ENCODE results near the gene TMEM63B. TPM values are rescaled to one million over a fixed set of nuclear protein-coding genes. Genes with fewer than 3 reads are reported as not detected.

TMEM63B gene
- total and polyA plus RNA-seq, 2 of the 8 experiments (the other 6 are each of a cell fraction or from before 2014, with no cell fraction given), result 61.1 to 96.8 TPM

DNA sequence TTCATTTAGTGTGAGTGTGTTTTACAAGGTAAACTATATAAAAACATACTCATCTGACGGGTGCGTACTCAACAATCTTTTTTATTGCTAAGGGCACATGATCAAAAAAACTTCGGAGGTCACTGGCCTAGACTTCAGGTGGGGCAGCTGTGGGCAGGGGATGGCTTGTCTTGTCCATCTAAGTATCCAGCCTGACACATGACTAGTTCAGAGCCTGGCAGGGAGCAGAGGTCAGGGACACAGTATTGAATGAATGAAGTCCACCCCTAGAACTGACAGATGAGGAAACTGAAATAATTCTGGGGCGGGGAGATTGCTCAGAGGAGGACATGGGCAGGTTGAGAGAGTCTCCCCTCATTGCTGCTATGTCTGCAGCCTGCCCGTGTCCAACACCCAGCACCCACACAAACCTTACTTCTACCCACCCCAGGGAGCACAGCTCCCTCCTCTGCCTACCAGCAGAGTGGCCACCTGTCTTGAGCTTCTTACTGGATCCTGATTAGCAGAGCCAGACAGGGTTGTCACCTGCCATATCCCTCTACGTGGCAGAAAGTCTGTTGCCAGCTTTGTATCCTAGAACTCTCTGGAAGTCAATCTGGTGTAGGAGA, 49.0 kb upstream of the TMEM63B start:
- Histone ChIP-seq H4K20me1 (replicated peaks in 1 of 2; ENCODE audit: control insufficient read depth in 1 of 2, insufficient read depth in 2 of 2, low read length in 2 of 2) (no peaks in the 10 kb centered on the region), H2BK12ac (ENCODE audit: low read depth, low read length) (no peak overlapping the region), H3K4me3 (ENCODE audit: extremely low read depth in 1 of 4, insufficient read depth in 2 of 4, low read depth in 3 of 4, low read length in 4 of 4) (no peak overlapping the region), H3K4me1 (replicated peaks in 1 of 4; ENCODE audit: control insufficient read depth in 3 of 4, insufficient read depth in 4 of 4, low read length in 3 of 4) (peaks cover 3 to 23% (median 22%) of the 10 kb centered on the region in 4 experiments), H3K56ac (replicated peaks; ENCODE audit: insufficient read length, low read depth, low read length) (no peak overlapping the region), H2BK5ac (ENCODE audit: low read depth, low read length) (no peak overlapping the region), H3K9ac (replicated peaks in 1 of 4; ENCODE audit: extremely low read depth in 1 of 4, low read depth in 3 of 4, low read length in 3 of 4) (no peak overlapping the region), H2AFZ (ENCODE audit: low read length) (no peak overlapping the region), H3K14ac (ENCODE audit: insufficient read length) (no peak overlapping the region), H3K79me1 (ENCODE audit: low read depth, low read length) (no peaks in the 10 kb centered on the region), H3K27ac (ENCODE audit: low read depth, low read length) (no peak overlapping the region), H2AK5ac (ENCODE audit: low read depth, low read length) (no peak overlapping the region), H3K27me3 (replicated peaks in 1 of 4; ENCODE audit: control insufficient read depth in 3 of 4, extremely low read depth in 1 of 4, insufficient read depth in 3 of 4, low read length in 3 of 4) (peaks cover 0 to 9% (median 2%) of the 10 kb centered on the region in 4 experiments; a peak in 4 of 7 replicates), H3K23me2 (ENCODE audit: low read depth, low read length) (peaks cover 8% of the 10 kb centered on the region), H2BK15ac (ENCODE audit: low read length) (no peak overlapping the region), H3K9me3 (ENCODE audit: insufficient read depth in 2 of 2, low read depth in 1 of 2, low read length in 1 of 2) (no peaks in the 10 kb centered on the region), H2BK20ac (ENCODE audit: low read length) (no peak overlapping the region), H2BK120ac (replicated peaks; ENCODE audit: low read depth, low read length) (no peak overlapping the region), H4K8ac (ENCODE audit: extremely low read depth, insufficient read depth, low read length) (no peak overlapping the region), H3K79me2 (ENCODE audit: control insufficient read depth in 1 of 2, insufficient read depth in 2 of 2, low read length in 2 of 2) (no peaks in the 10 kb centered on the region), H3K36me3 (ENCODE audit: control insufficient read depth in 2 of 4, insufficient read depth in 4 of 4, low read length in 3 of 4) (no peaks in the 10 kb centered on the region), H3K4ac (replicated peaks; ENCODE audit: insufficient read length, low read depth, low read length) (no peak overlapping the region), H3K18ac (ENCODE audit: extremely low read depth, low read length) (no peak overlapping the region), H3K4me2 (ENCODE audit: insufficient read depth in 1 of 2, low read depth in 2 of 2, low read length in 2 of 2) (no peak overlapping the region), H4K5ac (ENCODE audit: insufficient read length, low read depth, low read length) (no peak overlapping the region), H3K23ac (ENCODE audit: insufficient read length) (no peak overlapping the region), H4K91ac (replicated peaks; ENCODE audit: insufficient read length, low read length) (no peak overlapping the region)
- DNase-seq (ENCODE audit: low read depth in 1 of 2, low spot score in 2 of 2) (no peak), FAIRE-seq (no peak)
- ChIA-PET CTCF (ENCODE audit: partially characterized antibody) (interaction anchor here (0.5 to 5.1 kb wide), 84 partner anchors 10 to 478 kb away, joined by 3 to 59 read pairs (median 4); partner anchors contain the start of gene VEGFA), POLR2A (ENCODE audit: partially characterized antibody) (interaction anchor here (0.6 to 1.7 kb wide), 8 partner anchors 65 to 433 kb away, joined by 3 to 5 read pairs (median 4); no protein-coding TSS in a partner anchor)
- 93% methylated on average over 6 of the region's 6 CpGs; no CpG with 5 or more reads in 1 of the 2 experiments for WGBS, 2 experiments (ENCODE audit: extremely low coverage in 1 of 2, insufficient coverage in 1 of 2, insufficient read length in 1 of 2, insufficient replicate concordance in 2 of 2, low coverage in 1 of 2, low lambda C conversion rate in 2 of 2, missing lambda C conversion rate in 1 of 2)

Data from H1 (cell line).